ENCODE measurements around the gene SEPTIN5.

SEPTIN5 gene

GRCh38 chr22:19728271-19728670 is 14.0 kb downstream of the SEPTIN5 start:
- DNase-seq (ENCODE audit: low read depth) = no peak
- no peak for TF ChIP-seq CTCF (IDR thresholded peaks at IDR 0.05; ENCODE audit: control insufficient read depth, extremely low read depth, insufficient read depth)
- no peak overlapping the region for H3K4me3 ChIP-seq (ENCODE audit: low read depth, low read length)

GRCh38 chr22:19728836-19729235 is 14.5 kb downstream of the SEPTIN5 start:
- no peak for DNase-seq (ENCODE audit: low read depth)
- TF ChIP-seq CTCF (IDR thresholded peaks at IDR 0.05; ENCODE audit: control insufficient read depth, extremely low read depth, insufficient read depth) = no peak
- no peak overlapping the region for H3K4me3 ChIP-seq (ENCODE audit: low read depth, low read length)

GRCh38 chr22:19729507-19729906 is 15.2 kb downstream of the SEPTIN5 start:
- H3K4me3 ChIP-seq (ENCODE audit: low read depth, low read length) = no peak overlapping the region
- DNase-seq (ENCODE audit: low read depth) = no peak
- TF ChIP-seq CTCF (IDR thresholded peaks at IDR 0.05; ENCODE audit: control insufficient read depth, extremely low read depth, insufficient read depth) = no peak

- no peak for DNase-seq (ENCODE audit: low read depth)
- H3K4me3 ChIP-seq (ENCODE audit: low read depth, low read length) = no peak overlapping the region; the same call in 1 of the 2 replicates
- TF ChIP-seq CTCF (IDR thresholded peaks at IDR 0.05; ENCODE audit: control insufficient read depth, extremely low read depth, insufficient read depth) = no peak
These were observed 15.9 kb downstream of the SEPTIN5 start for GRCh38 chr22:19730198-19730597.

- DNase-seq (ENCODE audit: low read depth) = peak; percentile 21
- peak overlapping the region; percentile 46 for H3K4me3 ChIP-seq (ENCODE audit: low read depth, low read length)
- peak; percentile 96 for TF ChIP-seq CTCF (IDR thresholded peaks at IDR 0.05; ENCODE audit: control insufficient read depth, extremely low read depth, insufficient read depth)
These were observed 16.5 kb downstream of the SEPTIN5 start for GRCh38 chr22:19730655-19731360.

GRCh38 chr22:19731361-19732135 is 17.2 kb downstream of the SEPTIN5 start:
- DNase-seq (ENCODE audit: low read depth) = no peak
- TF ChIP-seq CTCF (IDR thresholded peaks at IDR 0.05; ENCODE audit: control insufficient read depth, extremely low read depth, insufficient read depth) = no peak
- no peak overlapping the region for H3K4me3 ChIP-seq (ENCODE audit: low read depth, low read length)
